GM18861 (cell line): ENCODE results near the gene OR2M4.
"Not testable (repeated sequence)": the region's sequence is repeated elsewhere in the genome, so short reads cannot be mapped to it uniquely, and the experiment has no call there.

Experiments used
- ATAC-seq: cut with Tn5 transposase; IDR thresholded peaks from one replicate; pipeline ENCODE4 v1.9.1; 2021; ENCODE audit not compliant: unreplicated experiment

Gene OR2M4, protein sequence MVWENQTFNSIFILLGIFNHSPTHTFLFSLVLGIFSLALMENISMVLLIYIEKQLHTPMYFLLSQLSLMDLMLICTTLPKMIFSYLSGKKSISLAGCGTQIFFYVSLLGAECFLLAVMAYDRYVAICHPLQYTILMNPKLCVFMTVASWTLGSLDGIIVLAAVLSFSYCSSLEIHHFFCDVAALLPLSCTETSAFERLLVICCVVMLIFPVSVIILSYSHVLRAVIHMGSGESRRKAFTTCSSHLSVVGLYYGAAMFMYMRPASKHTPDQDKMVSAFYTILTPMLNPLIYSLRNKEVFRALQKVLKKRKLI

GRCh38 chr1:248231117-248231516 lies at the start of gene OR2M4:
Gene OR2M4, plus strand, starts transcription at chr1:248231417. Its CDS starts 7,512 bp downstream, at chr1:248238929.
- ATAC-seq: no peak

GRCh38 chr1:248183996-248184395 lies 47.2 kb upstream of the OR2M4 start:
- ATAC-seq: no peak

- ATAC-seq: no peak
Measured at GRCh38 chr1:248187363-248187762, 43.9 kb upstream of the OR2M4 start.

- no peak for ATAC-seq
Measured at GRCh38 chr1:248189026-248189425, 42.2 kb upstream of the OR2M4 start.

DNA sequence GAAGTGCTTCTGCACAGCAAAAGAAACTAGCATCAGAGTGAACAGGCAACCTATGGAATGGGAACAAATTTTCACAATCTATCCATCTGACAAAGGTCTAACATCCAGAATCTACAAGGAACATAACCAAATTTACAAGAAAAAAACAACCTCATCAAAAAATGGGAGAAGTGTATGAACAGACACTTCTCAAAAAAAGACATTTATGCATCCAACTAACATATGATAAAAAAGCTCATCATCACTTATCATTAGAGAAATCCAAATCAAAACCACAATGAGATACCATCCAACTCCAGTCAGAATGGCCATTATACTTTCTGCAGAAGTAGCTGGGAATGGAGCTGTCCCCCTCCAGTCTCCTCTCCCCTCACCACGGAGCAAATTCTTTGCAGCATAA lies 37.1 kb upstream of the OR2M4 start:
- ATAC-seq: no peak

DNA sequence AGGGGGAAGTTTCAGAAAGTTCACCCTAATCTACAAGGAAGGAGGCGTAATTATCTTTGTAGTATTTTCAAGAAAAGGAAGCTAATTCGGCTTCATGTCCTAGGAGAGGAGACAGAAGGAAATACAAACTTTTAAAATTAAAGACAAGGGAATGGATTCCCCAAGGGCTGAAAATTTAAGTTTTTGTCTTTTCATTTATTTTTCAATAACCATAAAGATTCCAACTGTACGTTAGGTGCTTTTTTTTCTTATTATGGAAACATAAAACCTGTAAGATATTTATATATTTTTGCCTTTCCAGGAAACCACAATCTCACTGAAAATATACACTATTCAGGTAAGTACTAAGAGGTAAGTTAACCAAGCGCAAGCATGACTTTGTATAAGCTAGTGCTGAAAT lies 34.3 kb upstream of the OR2M4 start, which contains the start of gene OR2M3:
Gene OR2M3, plus strand, starts transcription at position 301 of the 400 bp plus-strand sequence. CDS start 5,803 bp downstream, outside the sequence.
- no peak for ATAC-seq

DNA sequence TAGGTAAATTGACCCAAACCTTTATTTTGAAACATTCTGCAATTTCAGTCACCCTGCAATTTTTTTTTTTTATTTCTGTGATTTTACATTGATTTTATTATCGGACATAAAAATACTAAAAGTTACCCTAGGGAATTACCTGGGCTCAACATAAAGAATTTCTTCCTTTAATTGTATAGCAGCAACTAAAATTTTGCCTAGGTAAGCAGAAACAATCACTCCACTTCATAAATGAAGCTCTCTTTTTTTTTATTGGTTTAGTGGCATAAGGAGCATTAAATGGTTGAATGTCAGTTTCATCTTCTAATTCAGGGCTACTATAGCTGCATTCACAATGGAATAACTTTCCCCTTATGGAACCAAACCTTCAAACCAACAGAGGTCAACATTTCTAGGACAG lies 15.3 kb upstream of the OR2M4 start:
- no peak for ATAC-seq

DNA sequence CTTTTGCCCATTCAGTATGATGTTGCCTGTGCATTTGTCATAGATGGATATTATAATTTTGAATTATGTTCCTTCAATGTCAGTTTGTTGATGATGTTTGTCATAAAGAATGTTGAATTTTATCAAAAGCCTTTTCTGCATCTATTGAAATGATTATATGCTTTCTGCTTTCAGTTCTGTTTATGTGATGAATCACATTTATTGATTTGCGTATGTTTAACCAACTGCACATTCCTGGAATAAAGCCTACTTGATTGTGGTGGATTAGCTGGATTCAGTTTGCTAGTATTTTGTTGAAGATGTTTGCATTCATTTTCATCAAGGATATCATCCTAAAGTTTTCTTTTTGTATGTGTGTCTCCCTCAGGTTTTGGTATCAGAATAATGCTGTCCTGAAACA lies 5.7 kb upstream of the OR2M4 start:
- ATAC-seq: no peak

DNA sequence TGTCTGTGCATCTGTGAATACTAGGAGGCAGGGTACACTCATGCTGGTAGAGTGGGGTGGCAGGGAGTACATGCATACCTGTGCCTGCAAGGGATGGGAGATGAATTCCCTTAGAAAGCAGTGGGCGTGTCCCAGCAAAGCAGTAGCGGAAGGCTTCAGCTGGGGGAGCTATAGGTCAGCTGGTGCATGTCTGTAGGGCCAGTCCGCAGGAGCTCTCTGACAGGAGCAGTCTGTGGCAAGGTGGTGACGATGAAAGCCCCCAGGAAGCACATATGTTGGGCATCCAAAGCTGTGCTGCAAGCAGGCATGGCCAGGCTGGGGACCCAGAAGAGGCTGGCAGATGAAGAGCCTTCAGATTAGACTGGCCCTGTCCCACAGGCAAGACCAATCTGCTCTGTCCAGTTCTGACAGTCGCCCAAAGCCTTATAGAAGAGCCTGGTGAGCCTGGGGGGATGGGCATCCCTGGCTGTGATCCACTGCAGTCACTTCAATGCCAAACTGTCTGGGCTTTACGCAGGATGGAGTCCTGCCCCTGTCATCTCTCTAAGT lies 1.8 kb upstream of the OR2M4 start:
- no peak for ATAC-seq

DNA sequence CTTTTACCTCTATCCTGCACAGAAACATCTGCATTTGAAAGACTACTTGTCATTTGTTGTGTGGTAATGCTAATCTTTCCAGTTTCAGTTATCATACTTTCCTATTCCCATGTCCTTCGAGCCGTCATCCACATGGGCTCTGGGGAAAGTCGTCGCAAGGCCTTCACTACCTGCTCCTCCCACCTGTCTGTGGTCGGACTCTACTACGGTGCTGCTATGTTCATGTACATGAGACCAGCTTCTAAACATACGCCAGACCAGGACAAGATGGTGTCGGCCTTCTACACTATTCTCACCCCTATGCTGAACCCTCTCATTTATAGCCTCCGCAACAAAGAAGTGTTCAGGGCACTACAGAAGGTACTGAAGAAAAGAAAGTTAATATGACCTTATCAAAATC lies 8.3 kb downstream of the OR2M4 start:
- no peak for ATAC-seq

- peak; percentile 90 for ATAC-seq
Measured at GRCh38 chr1:248243204-248243603, 12.0 kb downstream of the OR2M4 start.

- ATAC-seq: not testable (repeated sequence)
Measured at GRCh38 chr1:248259309-248259708, 28.1 kb downstream of the OR2M4 start.

DNA sequence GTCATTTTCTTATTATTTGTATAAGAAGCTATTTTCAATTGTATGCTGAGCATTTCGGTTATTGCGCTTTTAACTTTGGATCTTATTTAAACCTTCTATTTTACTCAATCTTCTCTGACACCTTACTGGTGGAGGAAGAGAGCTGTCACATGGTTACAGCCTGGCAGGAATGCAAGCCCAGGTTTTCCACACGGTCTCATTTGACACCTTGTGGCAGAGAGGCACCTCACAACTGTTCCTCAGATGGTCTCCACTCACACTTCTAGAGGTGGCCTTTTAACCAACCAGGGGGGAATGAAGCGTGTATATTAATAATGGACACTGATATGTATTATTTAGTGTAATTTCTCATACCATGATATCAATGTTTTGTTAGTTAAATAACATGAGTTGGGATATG lies 37.0 kb downstream of the OR2M4 start:
- ATAC-seq: no peak

GRCh38 chr1:248273225-248273624 lies 42.0 kb downstream of the OR2M4 start:
- not testable (repeated sequence) for ATAC-seq

- ATAC-seq: no peak
Measured at GRCh38 chr1:248277876-248278275, 46.7 kb downstream of the OR2M4 start, which contains the start of gene OR2T33. Gene OR2T33, minus strand, starts transcription at chr1:248277976. Its CDS starts 4,162 bp downstream, at chr1:248273814.

DNA sequence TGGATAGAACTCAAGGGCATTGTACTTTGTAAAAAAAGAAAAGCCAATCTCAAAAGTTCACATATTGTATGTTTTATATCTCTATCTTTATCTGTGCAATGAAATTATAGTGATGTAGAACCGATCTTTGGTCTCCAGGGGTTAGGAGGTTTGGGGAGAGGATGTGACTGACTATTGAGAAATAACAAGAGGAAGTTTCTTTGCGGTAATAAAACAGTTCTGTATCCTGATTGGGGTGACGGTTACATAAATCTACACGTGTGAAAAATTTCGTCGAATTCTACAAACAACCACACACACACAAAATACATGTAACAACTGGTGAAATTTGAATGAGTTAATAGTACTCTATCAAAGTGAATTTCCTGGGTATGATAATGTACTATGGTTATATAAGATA lies 57.2 kb downstream of the OR2M4 start:
- no peak for ATAC-seq
